GM23338 (cell line): ENCODE results near the gene PARVA.

ENCODE experiments used
- JUNB ChIP-seq: IDR thresholded peaks from one replicate; pipeline ENCODE4 v1.6.1; 2016; ENCODE audit warnings: antibody characterized with exemption; ENCODE audit not compliant: unreplicated experiment
- POLR2AphosphoS5 ChIP-seq: IDR thresholded peaks from 2 replicates; pipeline ENCODE4 v1.6.1; 2016; ENCODE audit warnings: antibody characterized with exemption, low read depth
- REST ChIP-seq: IDR thresholded peaks from one replicate; pipeline ENCODE4 v1.6.1; 2018; ENCODE audit warnings: antibody characterized with exemption; ENCODE audit not compliant: unreplicated experiment
- TF ChIP-seq, protein P1 (sequence below), 2 experiments: fragments of 200-600 bp in 1 of 2; sonication (generic) in 1 of 2; conservative IDR thresholded peaks; 2 replicates each; pipeline versions ENCODE4 v1.5.1 to v1.6.1; 2016 to 2017; ENCODE audit warnings: antibody characterized with exemption in 2 of 2, low read depth in 2 of 2, mild to moderate bottlenecking in 2 of 2, moderate library complexity in 1 of 2

- TF ChIP-seq, protein P1, sequence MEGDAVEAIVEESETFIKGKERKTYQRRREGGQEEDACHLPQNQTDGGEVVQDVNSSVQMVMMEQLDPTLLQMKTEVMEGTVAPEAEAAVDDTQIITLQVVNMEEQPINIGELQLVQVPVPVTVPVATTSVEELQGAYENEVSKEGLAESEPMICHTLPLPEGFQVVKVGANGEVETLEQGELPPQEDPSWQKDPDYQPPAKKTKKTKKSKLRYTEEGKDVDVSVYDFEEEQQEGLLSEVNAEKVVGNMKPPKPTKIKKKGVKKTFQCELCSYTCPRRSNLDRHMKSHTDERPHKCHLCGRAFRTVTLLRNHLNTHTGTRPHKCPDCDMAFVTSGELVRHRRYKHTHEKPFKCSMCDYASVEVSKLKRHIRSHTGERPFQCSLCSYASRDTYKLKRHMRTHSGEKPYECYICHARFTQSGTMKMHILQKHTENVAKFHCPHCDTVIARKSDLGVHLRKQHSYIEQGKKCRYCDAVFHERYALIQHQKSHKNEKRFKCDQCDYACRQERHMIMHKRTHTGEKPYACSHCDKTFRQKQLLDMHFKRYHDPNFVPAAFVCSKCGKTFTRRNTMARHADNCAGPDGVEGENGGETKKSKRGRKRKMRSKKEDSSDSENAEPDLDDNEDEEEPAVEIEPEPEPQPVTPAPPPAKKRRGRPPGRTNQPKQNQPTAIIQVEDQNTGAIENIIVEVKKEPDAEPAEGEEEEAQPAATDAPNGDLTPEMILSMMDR (conservative IDR thresholded peaks at IDR 0.05; ENCODE audit: low read depth in 2 of 2): no peak
- TF ChIP-seq POLR2AphosphoS5 (no peak), JUNB (no peak), REST (no peak)
Measured at GRCh38 chr11:12359761-12360160, 17.6 kb upstream of the PARVA start.
